ENCODE data around the gene TMEM231. TPM values are rescaled to one million over a fixed set of nuclear protein-coding genes. Genes with fewer than 3 reads are reported as not detected.
A peak's percentile ranks its signal among the peaks of the same experiment; 100 is the strongest.
"Not testable (repeated sequence)": the region's sequence is repeated elsewhere in the genome, so short reads cannot be mapped to it uniquely, and the experiment has no call there.

TMEM231 gene
- total RNA-seq, 1 donor from 2014 or later: 4.6 TPM

- ATAC-seq (no peak), DNase-seq (no peak)
- intact Hi-C loops (cut with micrococcal nuclease): no loop called here
These were observed 14.5 kb upstream of the TMEM231 start for GRCh38 chr16:75570396-75571065.

GRCh38 chr16:75567911-75568310, 11.9 kb upstream of the TMEM231 start:
- intact Hi-C loops (cut with micrococcal nuclease): no loop called here
- no peak for ATAC-seq
- no peak for DNase-seq

GRCh38 chr16:75566758-75567255, 10.8 kb upstream of the TMEM231 start:
- intact Hi-C loops (cut with micrococcal nuclease): no loop called here
- ATAC-seq (peak; percentile 1), DNase-seq (peak; percentile 34)

GRCh38 chr16:75566040-75566757, 10.1 kb upstream of the TMEM231 start, which contains the start of gene GABARAPL2:
GABARAPL2 (plus strand) TSS chr16:75566379; CDS start chr16:75566487, 108 bp downstream.
- peak; percentile 94 for ATAC-seq
- intact Hi-C loops (cut with micrococcal nuclease): no loop called here
- DNase-seq: peak; percentile 92

- intact Hi-C loops (cut with micrococcal nuclease): no loop called here
- peak; percentile 34 for ATAC-seq
- DNase-seq: no peak
These were observed 9.6 kb upstream of the TMEM231 start for GRCh38 chr16:75565640-75566039.

- DNase-seq (no peak), ATAC-seq (no peak)
- intact Hi-C loops (cut with micrococcal nuclease): no loop called here
These were observed 3.7 kb upstream of the TMEM231 start for GRCh38 chr16:75559564-75560372.

- DNase-seq (no peak), ATAC-seq (no peak)
- intact Hi-C loops (cut with micrococcal nuclease): no loop called here
These were observed 2.9 kb upstream of the TMEM231 start for GRCh38 chr16:75558846-75559401.

GRCh38 chr16:75556431-75556950, 439 bp upstream of the TMEM231 start:
- DNase-seq: no peak
- no peak for ATAC-seq
- intact Hi-C loops (cut with micrococcal nuclease): no loop called here

- peak; percentile 90 for ATAC-seq
- intact Hi-C loops (cut with micrococcal nuclease): no loop called here
These were observed 792 bp downstream of the TMEM231 start for GRCh38 chr16:75555213-75555706.

GRCh38 chr16:75552951-75553350, 3.1 kb downstream of the TMEM231 start:
- ATAC-seq: no peak
- intact Hi-C loops (cut with micrococcal nuclease): no loop called here

More at GRCh38 chr16:75555213-75555706, 792 bp downstream of the TMEM231 start:
- peak; percentile 84 for DNase-seq

GRCh38 chr16:75550211-75550662, 5.8 kb downstream of the TMEM231 start:
- no peak for DNase-seq
- peak; percentile 42 for ATAC-seq
- intact Hi-C loops (cut with micrococcal nuclease): no loop called here

More at GRCh38 chr16:75552951-75553350, 3.1 kb downstream of the TMEM231 start:
- DNase-seq: no peak

GRCh38 chr16:75548456-75548855, 7.6 kb downstream of the TMEM231 start:
- ATAC-seq; DNase-seq; intact Hi-C loops (cut with micrococcal nuclease): not testable (repeated sequence)

- DNase-seq (no peak), ATAC-seq (no peak)
- intact Hi-C loops (cut with micrococcal nuclease): no loop called here
These were observed 9.8 kb downstream of the TMEM231 start for GRCh38 chr16:75546293-75546692.

- DNase-seq; intact Hi-C loops (cut with micrococcal nuclease): not testable (repeated sequence)
These were observed 10.2 kb downstream of the TMEM231 start for GRCh38 chr16:75545879-75546278.

GRCh38 chr16:75542462-75542861, 13.6 kb downstream of the TMEM231 start:
- intact Hi-C loops (cut with micrococcal nuclease); ATAC-seq; DNase-seq: not testable (repeated sequence)

More at GRCh38 chr16:75545879-75546278, 10.2 kb downstream of the TMEM231 start:
- ATAC-seq: not testable (repeated sequence)

GRCh38 chr16:75541236-75541635, 14.8 kb downstream of the TMEM231 start:
- no peak for ATAC-seq
- DNase-seq: no peak
- intact Hi-C loops (cut with micrococcal nuclease): no loop called here

- peak; percentile 60 for DNase-seq
- ATAC-seq: peak; percentile 95
- intact Hi-C loops (cut with micrococcal nuclease): not testable (repeated sequence)
These were observed 17.0 kb downstream of the TMEM231 start for GRCh38 chr16:75538882-75539565.

GRCh38 chr16:75537776-75538175, 18.3 kb downstream of the TMEM231 start:
- ATAC-seq (no peak), DNase-seq (no peak)
- intact Hi-C loops (cut with micrococcal nuclease): no loop called here

Data from left ventricle myocardium superior (tissue), 1 donor.